CD4-positive, alpha-beta T cell treated with Interleukin-12 subunit alpha and Interleukin-12 subunit beta, for 1 hour (primary cell): ENCODE data around the gene THSD7B.
"Not testable (repeated sequence)": the region's sequence is repeated elsewhere in the genome, so short reads cannot be mapped to it uniquely, and the experiment has no call there.

Source experiments
- DNase-seq: peaks from one replicate; pipeline ENCODE4 v3.0.0-alpha.2; 2020

THSD7B gene

GRCh38 chr2:137051778-137052398 is 286.5 kb downstream of the THSD7B start:
- no peak for DNase-seq

- no peak for DNase-seq
These were observed 291.4 kb downstream of the THSD7B start for GRCh38 chr2:137056704-137057103.

GRCh38 chr2:137076111-137076765 is 310.9 kb downstream of the THSD7B start:
- DNase-seq = not testable (repeated sequence)

GRCh38 chr2:137091704-137092103 is 326.4 kb downstream of the THSD7B start:
- DNase-seq = no peak

GRCh38 chr2:137093116-137093515 is 327.8 kb downstream of the THSD7B start:
- no peak for DNase-seq

- DNase-seq = no peak
These were observed 330.8 kb downstream of the THSD7B start for GRCh38 chr2:137096187-137096586.

- DNase-seq = no peak
These were observed 331.3 kb downstream of the THSD7B start for GRCh38 chr2:137096693-137097092.

GRCh38 chr2:137101814-137102213 is 336.5 kb downstream of the THSD7B start:
- not testable (repeated sequence) for DNase-seq

GRCh38 chr2:137107904-137108303 is 342.6 kb downstream of the THSD7B start:
- DNase-seq = no peak

- DNase-seq = no peak
These were observed 346.6 kb downstream of the THSD7B start for GRCh38 chr2:137111896-137112295.

GRCh38 chr2:137115081-137115794 is 349.9 kb downstream of the THSD7B start:
- no peak for DNase-seq

- no peak for DNase-seq
These were observed 350.4 kb downstream of the THSD7B start for GRCh38 chr2:137115795-137116089.

- DNase-seq = no peak
These were observed 352.0 kb downstream of the THSD7B start for GRCh38 chr2:137117385-137117784.

GRCh38 chr2:137118140-137118539 is 352.8 kb downstream of the THSD7B start:
- DNase-seq = no peak

- DNase-seq = no peak
These were observed 357.9 kb downstream of the THSD7B start for GRCh38 chr2:137123226-137123625.

GRCh38 chr2:137133225-137133624 is 367.9 kb downstream of the THSD7B start:
- DNase-seq = no peak

- DNase-seq = no peak
These were observed 372.9 kb downstream of the THSD7B start for GRCh38 chr2:137138263-137138662.

GRCh38 chr2:137151731-137152130 is 386.4 kb downstream of the THSD7B start:
- DNase-seq = no peak

- DNase-seq = no peak
These were observed 389.6 kb downstream of the THSD7B start for GRCh38 chr2:137154946-137155345.

GRCh38 chr2:137155356-137156104 is 390.2 kb downstream of the THSD7B start:
- no peak for DNase-seq

- DNase-seq = no peak
These were observed 391.0 kb downstream of the THSD7B start for GRCh38 chr2:137156221-137156844.

- DNase-seq = no peak
These were observed 392.5 kb downstream of the THSD7B start for GRCh38 chr2:137157851-137158250.

- no peak for DNase-seq
These were observed 395.9 kb downstream of the THSD7B start for GRCh38 chr2:137161250-137161649.
